OCI-LY1 (cell line): Measurements from ENCODE around the gene CBX7.

ENCODE experiments used
- H2AFZ ChIP-seq: fragments of 200-600 bp; sonication (generic), shearing (Covaris generic); 2 replicates; pipeline ENCODE4 v1.6.0; 2014; ENCODE audit warnings: antibody characterized with exemption, mild to moderate bottlenecking, low read length
- H3F3A ChIP-seq: fragments of 200-600 bp; sonication (generic), shearing (Covaris generic); 2 replicates; pipeline ENCODE4 v1.6.0; 2014; ENCODE audit warnings: mild to moderate bottlenecking, antibody characterized with exemption, low read length, moderate library complexity; ENCODE audit not compliant: insufficient read depth
- H3K27ac ChIP-seq: fragments of 200-600 bp; sonication (generic); 2 replicates; pipeline ENCODE4 v1.5.1; 2014; ENCODE audit warnings: low read length, mixed run types, mild to moderate bottlenecking, low read depth; ENCODE audit not compliant: poor library complexity, severe bottlenecking
- H3K27me3 ChIP-seq: fragments of 200-600 bp; sonication (generic); 2 replicates; pipeline ENCODE4 v1.6.0; 2014; ENCODE audit warnings: antibody characterized with exemption, mild to moderate bottlenecking, low read length, moderate library complexity; ENCODE audit not compliant: insufficient read depth
- H3K36me3 ChIP-seq: fragments of 200-600 bp; sonication (generic); 2 replicates; pipeline ENCODE4 v1.6.1; 2014; ENCODE audit warnings: mild to moderate bottlenecking, antibody characterized with exemption, low read length, moderate library complexity, mixed read lengths; ENCODE audit not compliant: insufficient read depth
- H3K4me1 ChIP-seq: fragments of 200-600 bp; sonication (generic); 2 replicates; pipeline ENCODE4 v1.5.1; 2014; ENCODE audit warnings: mild to moderate bottlenecking, low read length, moderate library complexity; ENCODE audit not compliant: insufficient read depth, severe bottlenecking
- H3K4me2 ChIP-seq: fragments of 200-600 bp; sonication (generic), shearing (Covaris generic); 2 replicates; pipeline ENCODE4 v1.6.1; 2014; ENCODE audit warnings: low read length
- H3K4me3 ChIP-seq: fragments of 200-600 bp; sonication (generic); 2 replicates; pipeline ENCODE4 v1.5.1; 2014; ENCODE audit warnings: low read length, low read depth, mild to moderate bottlenecking, mixed read lengths; ENCODE audit not compliant: poor library complexity, severe bottlenecking
- H3K79me2 ChIP-seq: fragments of 200-600 bp; shearing (Covaris generic); 2 replicates; pipeline ENCODE4 v1.6.1; 2016; ENCODE audit warnings: mixed run types, low read length, mixed read lengths; ENCODE audit not compliant: insufficient read depth
- H3K9ac ChIP-seq: fragments of 200-600 bp; sonication (generic), shearing (Covaris generic); 2 replicates; pipeline ENCODE4 v1.6.1; 2014; ENCODE audit warnings: mild to moderate bottlenecking, low read length, mixed read lengths
- H3K9me2 ChIP-seq: fragments of 200-600 bp; sonication (generic), shearing (Covaris generic); 2 replicates; pipeline ENCODE4 v1.6.1; 2014; ENCODE audit warnings: low read depth, mild to moderate bottlenecking, low read length, mixed read lengths
- H3K9me3 ChIP-seq: fragments of 200-600 bp; shearing (Covaris generic); 2 replicates; pipeline ENCODE4 v1.6.1; 2014; ENCODE audit warnings: low read length, mixed read lengths
- H4K20me1 ChIP-seq: fragments of 200-600 bp; sonication (generic), shearing (Covaris generic); 2 replicates; pipeline ENCODE4 v1.6.0; 2016; ENCODE audit warnings: mild to moderate bottlenecking, low read length; ENCODE audit not compliant: insufficient read depth
- EZH2 ChIP-seq: fragments of 200-600 bp; sonication (generic), shearing (Covaris generic); IDR thresholded peaks from 2 replicates; pipeline ENCODE4 v1.8.0; 2017; ENCODE audit warnings: borderline replicate concordance, mixed run types, mild to moderate bottlenecking, antibody characterized with exemption, low read length, moderate library complexity, mixed read lengths
- TF ChIP-seq, protein P1 (sequence below): fragments of 200-600 bp; sonication (generic), shearing (Covaris generic); IDR thresholded peaks from 2 replicates; pipeline ENCODE4 v1.5.1; 2017; ENCODE audit warnings: mild to moderate bottlenecking, antibody characterized with exemption, low read length, moderate library complexity, mixed read lengths

CBX7 gene

DNA sequence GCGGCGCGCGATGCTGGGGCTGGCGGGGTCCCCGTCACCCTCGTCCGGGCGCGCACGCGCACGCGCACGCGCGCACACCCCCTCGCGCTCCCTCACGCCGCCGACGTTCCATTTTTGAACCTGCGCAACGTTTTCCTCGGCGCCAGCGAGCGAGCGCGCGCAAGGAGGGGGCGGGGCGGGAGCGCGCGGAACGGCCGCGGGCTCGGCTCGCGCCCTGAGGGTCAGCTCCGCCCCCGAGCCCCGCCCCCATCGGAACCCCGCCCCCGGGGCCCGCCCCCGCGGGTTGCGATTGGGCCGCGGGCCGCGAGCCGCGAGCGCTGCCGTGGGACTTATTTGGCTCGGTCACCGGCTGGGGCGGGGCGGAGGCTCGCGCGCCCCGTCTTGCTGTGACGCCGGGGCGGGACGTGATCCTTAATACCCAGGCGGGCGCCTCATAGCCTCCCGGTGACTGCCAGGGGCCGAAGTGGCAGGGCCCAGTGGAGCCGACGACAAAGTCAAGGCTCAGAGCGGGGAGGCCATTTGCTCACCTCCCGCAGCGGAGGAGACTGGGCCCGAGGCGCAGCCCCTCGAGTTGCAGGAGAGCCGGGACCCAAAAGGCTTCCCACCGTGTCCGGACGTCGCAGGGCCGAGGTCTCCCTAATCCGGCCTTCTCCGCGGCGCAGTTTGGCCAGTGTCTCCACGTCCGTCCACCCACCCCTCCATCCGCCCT is at the start of gene CBX7:
CBX7 (minus strand) TSS at position 170 of the 709 bp plus-strand sequence. CDS start 236 bp downstream, outside the sequence.
- TF ChIP-seq, protein P1, sequence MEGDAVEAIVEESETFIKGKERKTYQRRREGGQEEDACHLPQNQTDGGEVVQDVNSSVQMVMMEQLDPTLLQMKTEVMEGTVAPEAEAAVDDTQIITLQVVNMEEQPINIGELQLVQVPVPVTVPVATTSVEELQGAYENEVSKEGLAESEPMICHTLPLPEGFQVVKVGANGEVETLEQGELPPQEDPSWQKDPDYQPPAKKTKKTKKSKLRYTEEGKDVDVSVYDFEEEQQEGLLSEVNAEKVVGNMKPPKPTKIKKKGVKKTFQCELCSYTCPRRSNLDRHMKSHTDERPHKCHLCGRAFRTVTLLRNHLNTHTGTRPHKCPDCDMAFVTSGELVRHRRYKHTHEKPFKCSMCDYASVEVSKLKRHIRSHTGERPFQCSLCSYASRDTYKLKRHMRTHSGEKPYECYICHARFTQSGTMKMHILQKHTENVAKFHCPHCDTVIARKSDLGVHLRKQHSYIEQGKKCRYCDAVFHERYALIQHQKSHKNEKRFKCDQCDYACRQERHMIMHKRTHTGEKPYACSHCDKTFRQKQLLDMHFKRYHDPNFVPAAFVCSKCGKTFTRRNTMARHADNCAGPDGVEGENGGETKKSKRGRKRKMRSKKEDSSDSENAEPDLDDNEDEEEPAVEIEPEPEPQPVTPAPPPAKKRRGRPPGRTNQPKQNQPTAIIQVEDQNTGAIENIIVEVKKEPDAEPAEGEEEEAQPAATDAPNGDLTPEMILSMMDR: no peak
- no peak for TF ChIP-seq EZH2
- Histone ChIP-seq H3F3A (no peaks in the 10 kb centered on the region), H2AFZ (peak within 1 kb of the TSS; percentile 77), H3K27me3 (peaks cover 4% of the 10 kb centered on the region), H3K4me1 (peaks cover 51% of the 10 kb centered on the region), H3K9me2 (no peaks in the 10 kb centered on the region), H3K36me3 (peaks cover 19% of the 10 kb centered on the region; the same call in 1 of the 2 replicates), H4K20me1 (no peaks in the 10 kb centered on the region), H3K9ac (peak within 1 kb of the TSS; percentile 98), H3K27ac (peak within 1 kb of the TSS; percentile 81), H3K9me3 (no peaks in the 10 kb centered on the region), H3K79me2 (no peaks in the 10 kb centered on the region), H3K4me2 (peak within 1 kb of the TSS; percentile 99), H3K4me3 (peak within 1 kb of the TSS; percentile 92)

DNA sequence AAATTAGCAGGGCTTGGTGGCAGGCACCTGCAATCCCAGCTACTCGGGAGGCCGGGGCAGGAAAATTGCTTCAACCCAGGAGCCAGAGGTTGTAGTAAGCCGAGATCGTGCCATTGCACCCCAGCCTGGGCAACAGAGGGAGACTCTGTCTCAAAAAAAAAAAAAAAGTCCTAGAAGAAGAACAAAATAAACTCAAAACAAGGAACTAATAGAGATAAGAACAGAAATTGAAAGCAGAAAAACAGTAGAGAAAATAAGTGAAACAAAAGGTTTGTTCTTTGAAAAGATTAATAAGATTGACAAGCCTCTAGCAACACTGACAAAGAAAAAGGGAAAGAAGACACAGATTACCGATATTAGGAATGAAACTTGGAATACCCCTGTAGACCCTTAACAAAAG is 45.1 kb upstream of the CBX7 start:
- Histone ChIP-seq H3K79me2 (no peaks in the 10 kb centered on the region), H3F3A (no peaks in the 10 kb centered on the region), H3K27me3 (peaks cover 9% of the 10 kb centered on the region; the same call in 1 of the 2 replicates), H3K4me3 (no peak overlapping the region), H2AFZ (no peak overlapping the region), H4K20me1 (no peaks in the 10 kb centered on the region), H3K9ac (no peak overlapping the region), H3K9me2 (no peaks in the 10 kb centered on the region), H3K36me3 (no peaks in the 10 kb centered on the region), H3K4me1 (no peaks in the 10 kb centered on the region), H3K4me2 (no peak overlapping the region), H3K9me3 (peaks cover 3% of the 10 kb centered on the region; the same call in 1 of the 2 replicates), H3K27ac (no peak overlapping the region)
- TF ChIP-seq EZH2: no peak
- TF ChIP-seq, protein P1: no peak

DNA sequence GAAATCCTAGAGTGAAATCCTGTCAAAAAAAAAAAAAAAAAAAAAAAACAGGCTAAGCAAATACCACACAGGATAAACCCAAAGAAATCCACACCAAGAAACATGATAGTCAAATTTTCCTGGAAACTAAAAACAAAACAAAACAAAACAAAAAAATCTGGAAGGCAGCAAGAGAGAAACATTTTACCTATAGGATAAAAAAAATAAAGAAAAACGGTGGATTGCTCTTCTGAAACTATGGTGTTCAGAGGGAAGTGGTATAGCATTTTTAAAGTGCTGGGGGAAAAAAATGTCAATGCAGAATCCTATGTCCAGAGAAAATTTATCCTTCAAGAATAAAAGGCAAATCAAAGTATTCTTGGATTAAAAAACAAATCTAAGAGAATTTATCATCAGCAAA is 41.6 kb upstream of the CBX7 start:
- no peaks in the 10 kb centered on the region for H3K36me3 ChIP-seq
- no peaks in the 10 kb centered on the region for H3K4me1 ChIP-seq
- no peaks in the 10 kb centered on the region for H3K9me2 ChIP-seq
- peaks cover 3% of the 10 kb centered on the region; the same call in 1 of the 2 replicates for H3K9me3 ChIP-seq
- H2AFZ ChIP-seq: no peak overlapping the region
- H3K9ac ChIP-seq: no peak overlapping the region
- H3K4me2 ChIP-seq: no peak overlapping the region
- peaks cover 8% of the 10 kb centered on the region; the same call in 1 of the 2 replicates for H3K27me3 ChIP-seq
- H3K27ac ChIP-seq: no peak overlapping the region
- H3F3A ChIP-seq: no peaks in the 10 kb centered on the region
- H3K4me3 ChIP-seq: no peak overlapping the region
- no peak for TF ChIP-seq EZH2
- TF ChIP-seq, protein P1: no peak
- H4K20me1 ChIP-seq: no peaks in the 10 kb centered on the region
- H3K79me2 ChIP-seq: no peaks in the 10 kb centered on the region
